HepG2 (cell line): Measurements from ENCODE around the gene JOSD1. TPM values are rescaled to one million over a fixed set of nuclear protein-coding genes. Genes with fewer than 3 reads are reported as not detected.

Experiments used
- ATF3 ChIP-seq: sonication (generic); formaldehyde crosslinking; IDR thresholded peaks from 2 replicates; pipeline ENCODE4 v1.4.0; 2020; ENCODE audit warnings: missing genetic modification reagents
- CSRNP2 ChIP-seq: sonication (generic); formaldehyde crosslinking; conservative IDR thresholded peaks from 2 replicates; pipeline ENCODE4 v1.8.0; 2022; ENCODE audit warnings: low read depth, missing genetic modification reagents
- ELF4 ChIP-seq: sonication (generic); formaldehyde crosslinking; IDR thresholded peaks from 2 replicates; pipeline ENCODE4 v1.5.0; 2020; ENCODE audit warnings: missing genetic modification reagents, mild to moderate bottlenecking, moderate library complexity, borderline replicate concordance
- FOSL1 ChIP-seq: sonication (generic); formaldehyde crosslinking; IDR thresholded peaks from 2 replicates; pipeline ENCODE4 v1.9.0; 2021; ENCODE audit warnings: missing genetic modification reagents, borderline replicate concordance
- IKZF1 ChIP-seq: fragments of 450-650 bp; IDR thresholded peaks from 2 replicates; pipeline ENCODE4 v1.7.1; 2016
- MED13 ChIP-seq: sonication (generic); formaldehyde crosslinking; IDR thresholded peaks from 2 replicates; pipeline ENCODE4 v1.5.0; 2020; ENCODE audit warnings: missing genetic modification reagents
- NFE2 ChIP-seq: sonication (generic); formaldehyde crosslinking; IDR thresholded peaks from 2 replicates; pipeline ENCODE4 v1.4.0; 2020; ENCODE audit warnings: missing genetic modification reagents
- SOX5 ChIP-seq: IDR thresholded peaks from 2 replicates; pipeline ENCODE4 v1.6.1; 2016; ENCODE audit warnings: borderline replicate concordance
- ZNF484 ChIP-seq: sonication (generic); formaldehyde crosslinking; IDR thresholded peaks from 2 replicates; pipeline ENCODE4 v1.5.1; 2020; ENCODE audit warnings: mild to moderate bottlenecking, low read depth, missing genetic modification reagents, borderline replicate concordance
- ZNF597 ChIP-seq: sonication (generic); formaldehyde crosslinking; IDR thresholded peaks from 2 replicates; pipeline ENCODE4 v1.5.0; 2020; ENCODE audit warnings: missing genetic modification reagents
- polyA plus RNA-seq, 8 experiments: library from polyadenylated mRNA; depleted of rRNA in 3 of 8; stranded (reverse) in 7 of 8; unstranded in 1 of 8; fragments of >200 nt; fragmentation: Illumina TruSeq in 4 of 8; extraction: Trizol in 4 of 8; gene quantifications; 2 replicates each; pipeline versions ENCODE4 v1.2.1 to v1.2.3, GENCODE V29; 2011 to 2016; ENCODE audit warnings: low read depth in 4 of 8, missing spikeins in 1 of 8, mixed read lengths in 1 of 8; ENCODE audit not compliant: insufficient read depth in 1 of 8
- total RNA-seq, 5 experiments: library from RNA; depleted of rRNA; stranded (reverse); fragments of >200 nt; fragmentation: Illumina TruSeq; extraction: Trizol; gene quantifications; 2 replicates each; pipeline ENCODE4 v1.2.3, GENCODE V29; 2016; ENCODE audit warnings: low read depth in 1 of 5
- TF ChIP-seq, protein P1 (sequence below): sonication (generic); formaldehyde crosslinking; IDR thresholded peaks from 2 replicates; pipeline ENCODE4 v1.4.0; 2020; ENCODE audit warnings: missing genetic modification reagents

Gene JOSD1
- total and polyA plus RNA-seq, 2 of the 13 experiments (the other 11 are each of a cell fraction or from before 2014, with no cell fraction given): 31.7 to 38.4 TPM

GRCh38 chr22:38744981-38745380, 44.2 kb upstream of the JOSD1 start (continued):
- TF ChIP-seq, protein P1, sequence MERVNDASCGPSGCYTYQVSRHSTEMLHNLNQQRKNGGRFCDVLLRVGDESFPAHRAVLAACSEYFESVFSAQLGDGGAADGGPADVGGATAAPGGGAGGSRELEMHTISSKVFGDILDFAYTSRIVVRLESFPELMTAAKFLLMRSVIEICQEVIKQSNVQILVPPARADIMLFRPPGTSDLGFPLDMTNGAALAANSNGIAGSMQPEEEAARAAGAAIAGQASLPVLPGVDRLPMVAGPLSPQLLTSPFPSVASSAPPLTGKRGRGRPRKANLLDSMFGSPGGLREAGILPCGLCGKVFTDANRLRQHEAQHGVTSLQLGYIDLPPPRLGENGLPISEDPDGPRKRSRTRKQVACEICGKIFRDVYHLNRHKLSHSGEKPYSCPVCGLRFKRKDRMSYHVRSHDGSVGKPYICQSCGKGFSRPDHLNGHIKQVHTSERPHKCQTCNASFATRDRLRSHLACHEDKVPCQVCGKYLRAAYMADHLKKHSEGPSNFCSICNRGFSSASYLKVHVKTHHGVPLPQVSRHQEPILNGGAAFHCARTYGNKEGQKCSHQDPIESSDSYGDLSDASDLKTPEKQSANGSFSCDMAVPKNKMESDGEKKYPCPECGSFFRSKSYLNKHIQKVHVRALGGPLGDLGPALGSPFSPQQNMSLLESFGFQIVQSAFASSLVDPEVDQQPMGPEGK (CRISPR knock-in tag): peak; percentile 91
- TF ChIP-seq SOX5 (CRISPR knock-in tag): no peak
- no peak for TF ChIP-seq ATF3 (CRISPR knock-in tag)
- no peak for TF ChIP-seq ZNF597 (CRISPR knock-in tag)
- TF ChIP-seq MED13 (CRISPR knock-in tag): no peak
- TF ChIP-seq ELF4: no peak
- TF ChIP-seq NFE2 (CRISPR knock-in tag): no peak
- no peak for TF ChIP-seq IKZF1
- no peak for TF ChIP-seq ZNF484 (CRISPR knock-in tag)
- no peak for TF ChIP-seq FOSL1 (CRISPR knock-in tag)
- no peak for TF ChIP-seq CSRNP2 (CRISPR knock-in tag)
